ENCODE data around the gene EZH1.
"Not testable (repeated sequence)": the region's sequence is repeated elsewhere in the genome, so short reads cannot be mapped to it uniquely, and the experiment has no call there.

EZH1 gene

DNA sequence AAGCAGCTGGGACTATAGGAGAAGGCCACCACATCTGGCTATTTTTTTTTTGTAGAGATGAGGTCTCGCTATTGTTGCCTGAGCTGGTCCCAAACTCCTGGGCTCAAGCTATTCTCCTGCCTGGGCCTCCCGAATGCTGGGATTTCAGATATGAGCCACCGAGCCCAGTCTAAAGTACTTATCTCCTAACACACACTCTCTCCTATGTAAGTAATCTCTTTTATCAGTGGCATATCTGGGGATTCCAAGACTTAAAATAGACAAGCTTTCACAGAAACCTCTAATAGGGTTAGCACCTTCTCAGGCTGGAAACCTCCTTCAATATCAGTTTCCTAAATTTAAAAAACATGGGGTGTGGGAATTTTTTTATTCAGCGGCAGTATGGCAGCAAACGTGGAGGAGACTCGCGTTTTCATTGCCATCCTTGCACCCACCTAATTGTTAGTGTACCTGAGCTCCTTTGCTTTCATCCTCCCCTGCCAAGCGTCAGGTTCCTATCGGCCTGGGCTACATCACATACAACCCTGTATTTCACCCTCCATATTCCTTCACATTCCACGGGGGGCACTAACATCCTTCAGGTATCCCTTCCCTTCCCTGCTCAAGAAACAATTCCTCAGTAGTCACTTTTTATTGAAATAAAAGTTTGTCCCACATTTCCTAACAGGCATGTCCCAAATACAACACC is 1.1 kb downstream of the EZH1 start:
- Histone ChIP-seq H3K36me3 (no peaks in the 10 kb centered on the region), H3K4me3 (peak overlapping the region; percentile 69 to 75), H3K27me3 (no peaks in the 10 kb centered on the region), H3K27ac (peak overlapping the region; percentile 92), H3K4me1 (peaks cover 0 to 17% (median 9%) of the 10 kb centered on the region in 4 donors), H3K9me3 (no peaks in the 10 kb centered on the region)
- no peak for DNase-seq
- TF ChIP-seq, protein P1, sequence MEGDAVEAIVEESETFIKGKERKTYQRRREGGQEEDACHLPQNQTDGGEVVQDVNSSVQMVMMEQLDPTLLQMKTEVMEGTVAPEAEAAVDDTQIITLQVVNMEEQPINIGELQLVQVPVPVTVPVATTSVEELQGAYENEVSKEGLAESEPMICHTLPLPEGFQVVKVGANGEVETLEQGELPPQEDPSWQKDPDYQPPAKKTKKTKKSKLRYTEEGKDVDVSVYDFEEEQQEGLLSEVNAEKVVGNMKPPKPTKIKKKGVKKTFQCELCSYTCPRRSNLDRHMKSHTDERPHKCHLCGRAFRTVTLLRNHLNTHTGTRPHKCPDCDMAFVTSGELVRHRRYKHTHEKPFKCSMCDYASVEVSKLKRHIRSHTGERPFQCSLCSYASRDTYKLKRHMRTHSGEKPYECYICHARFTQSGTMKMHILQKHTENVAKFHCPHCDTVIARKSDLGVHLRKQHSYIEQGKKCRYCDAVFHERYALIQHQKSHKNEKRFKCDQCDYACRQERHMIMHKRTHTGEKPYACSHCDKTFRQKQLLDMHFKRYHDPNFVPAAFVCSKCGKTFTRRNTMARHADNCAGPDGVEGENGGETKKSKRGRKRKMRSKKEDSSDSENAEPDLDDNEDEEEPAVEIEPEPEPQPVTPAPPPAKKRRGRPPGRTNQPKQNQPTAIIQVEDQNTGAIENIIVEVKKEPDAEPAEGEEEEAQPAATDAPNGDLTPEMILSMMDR (IDR thresholded peaks at IDR 0.05) = no peak
- intact Hi-C loops (cut with DNase I; ENCODE audit: low total_unique reads) = no loop called here

DNA sequence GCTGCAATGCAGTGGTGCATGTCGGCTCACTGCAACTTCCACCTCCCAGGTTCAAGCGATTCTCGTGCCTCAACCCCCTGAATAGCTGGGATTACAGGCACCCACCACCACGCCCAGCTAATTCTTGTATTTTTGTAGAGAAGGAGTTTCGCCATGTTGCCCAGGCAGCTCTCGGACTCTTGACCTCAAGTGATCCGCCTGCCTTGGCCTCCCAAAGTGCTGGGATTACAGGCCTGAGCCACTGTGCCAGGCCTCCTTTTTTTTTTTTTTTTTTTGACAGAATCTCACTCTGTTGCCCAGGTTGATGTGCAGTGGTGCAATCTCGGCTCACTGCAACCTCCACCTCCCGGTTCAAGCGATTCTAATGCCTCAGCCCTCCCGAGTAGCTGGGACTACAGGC is 1.9 kb downstream of the EZH1 start:
- H3K27ac ChIP-seq = peak overlapping the region in 1 of 2 donors; percentile 92
- DNase-seq; H3K36me3 ChIP-seq; H3K27me3 ChIP-seq; H3K4me3 ChIP-seq; H3K9me3 ChIP-seq; intact Hi-C loops (cut with DNase I; ENCODE audit: low total_unique reads): not testable (repeated sequence)
- peaks cover 0 to 17% (median 9%) of the 10 kb centered on the region in 4 donors for H3K4me1 ChIP-seq

DNA sequence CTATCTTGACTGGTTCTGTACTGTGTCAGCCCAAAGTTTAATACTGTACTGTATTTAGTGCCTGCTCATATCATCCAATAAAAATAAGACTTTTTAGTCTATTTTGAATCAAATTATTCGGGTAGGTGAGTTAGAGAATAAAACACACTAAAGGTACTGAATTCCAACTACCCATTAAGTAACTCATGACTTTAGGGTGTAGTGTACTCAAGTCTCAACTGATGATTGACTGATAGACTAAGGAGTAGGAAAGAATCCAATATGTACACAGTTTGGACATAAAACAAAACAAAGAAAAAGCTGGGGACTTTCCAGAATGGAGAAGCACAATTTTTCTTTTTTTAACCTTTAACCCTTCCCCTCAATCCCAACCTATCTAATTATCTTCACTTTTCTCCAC is 4.1 kb downstream of the EZH1 start:
- DNase-seq = no peak
- Histone ChIP-seq H3K36me3 (peaks cover 0 to 6% (median 0%) of the 10 kb centered on the region in 3 donors), H3K4me3 (no peak overlapping the region), H3K27ac (no peak overlapping the region), H3K9me3 (no peaks in the 10 kb centered on the region), H3K4me1 (peaks cover 0 to 17% (median 9%) of the 10 kb centered on the region in 4 donors), H3K27me3 (no peaks in the 10 kb centered on the region)
- intact Hi-C loops (cut with DNase I; ENCODE audit: low total_unique reads) = no loop called here
- TF ChIP-seq, protein P1 (IDR thresholded peaks at IDR 0.05) = no peak

DNA sequence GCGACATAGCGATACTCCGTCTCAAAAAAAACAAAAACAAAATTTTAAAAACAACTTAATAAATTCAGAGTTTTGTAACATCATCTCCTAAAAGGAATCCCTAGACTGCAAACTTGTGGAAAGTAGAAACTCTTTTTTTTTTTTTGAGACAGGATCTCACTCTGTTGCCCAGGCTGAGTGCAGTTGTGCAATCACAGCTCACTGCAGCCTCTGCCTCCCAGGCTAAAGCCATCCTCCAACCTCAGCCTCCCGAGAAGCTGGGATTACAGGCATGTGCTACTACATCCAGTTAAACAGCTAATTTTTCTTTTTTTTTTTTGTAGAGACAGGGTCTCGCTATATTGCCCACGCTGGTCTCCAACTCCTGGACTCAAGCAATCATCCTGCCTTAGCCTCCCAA is 19.7 kb downstream of the EZH1 start:
- H3K27me3 ChIP-seq = no peaks in the 10 kb centered on the region
- TF ChIP-seq, protein P1 (IDR thresholded peaks at IDR 0.05) = no peak
- H3K4me1 ChIP-seq = no peaks in the 10 kb centered on the region
- H3K36me3 ChIP-seq = peaks cover 90 to 98% (median 93%) of the 10 kb centered on the region in 3 donors
- no peak overlapping the region for H3K27ac ChIP-seq
- intact Hi-C loops (cut with DNase I; ENCODE audit: low total_unique reads) = no loop called here
- H3K9me3 ChIP-seq = no peaks in the 10 kb centered on the region
- DNase-seq = no peak
- no peak overlapping the region for H3K4me3 ChIP-seq

DNA sequence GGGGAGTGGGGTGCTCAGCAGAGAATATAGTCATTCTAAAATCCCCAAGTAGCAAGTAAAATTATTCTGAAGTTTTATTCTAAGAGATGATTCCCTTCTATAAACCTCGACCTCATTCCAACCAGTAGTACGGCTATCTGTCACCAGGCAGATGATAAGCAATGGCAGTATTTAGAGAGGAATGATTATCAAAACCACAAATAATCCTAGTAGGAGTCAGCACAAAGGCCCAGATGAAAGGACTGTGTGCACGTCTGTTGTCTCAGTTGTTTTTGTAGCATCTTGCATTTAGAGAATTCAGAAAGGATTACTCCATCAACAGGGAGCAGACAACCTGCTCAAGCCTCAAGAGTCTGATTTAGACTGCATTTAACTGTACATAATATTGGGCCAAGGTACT is 21.2 kb downstream of the EZH1 start:
- no peaks in the 10 kb centered on the region for H3K9me3 ChIP-seq
- H3K27me3 ChIP-seq = no peaks in the 10 kb centered on the region
- peaks cover 91 to 98% (median 93%) of the 10 kb centered on the region in 3 donors for H3K36me3 ChIP-seq
- DNase-seq = no peak
- TF ChIP-seq, protein P1 (IDR thresholded peaks at IDR 0.05) = no peak
- H3K27ac ChIP-seq = no peak overlapping the region
- H3K4me1 ChIP-seq = no peaks in the 10 kb centered on the region
- H3K4me3 ChIP-seq = no peak overlapping the region
- intact Hi-C loops (cut with DNase I; ENCODE audit: low total_unique reads) = loop anchor here (5.0 kb wide), 1 partner anchor 99 kb away; the partner anchor contains the start of gene BECN1

DNA sequence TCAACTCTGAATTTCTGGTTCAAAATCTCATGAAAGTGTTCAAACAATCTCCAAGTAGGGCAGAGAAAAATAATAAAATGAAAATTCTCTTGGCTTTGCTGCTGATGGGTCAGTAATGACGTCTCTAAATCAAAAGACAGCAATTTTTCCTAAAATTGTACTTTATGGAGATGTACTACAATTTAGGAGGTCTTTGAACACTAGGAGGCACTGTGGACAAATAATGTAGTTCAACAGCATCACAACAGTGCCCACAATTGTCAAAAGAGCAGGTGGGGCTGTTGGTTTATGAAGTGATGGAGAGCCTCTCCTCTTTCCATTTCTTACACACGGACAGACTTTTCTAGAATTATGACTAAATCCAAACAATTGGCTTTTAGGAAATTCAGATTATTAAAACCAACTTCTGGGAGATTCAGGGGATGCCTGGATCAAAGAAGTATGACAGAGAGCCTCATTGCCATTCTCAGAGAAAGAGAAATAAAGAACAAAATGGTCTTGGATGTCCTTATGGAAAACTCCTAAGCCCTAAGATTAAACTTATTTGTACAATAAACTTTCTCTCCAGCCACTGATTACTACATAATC is 23.8 kb downstream of the EZH1 start:
- Histone ChIP-seq H3K27ac (no peak overlapping the region), H3K4me3 (no peak overlapping the region), H3K36me3 (peaks cover 84 to 98% (median 95%) of the 10 kb centered on the region in 3 donors), H3K9me3 (no peaks in the 10 kb centered on the region), H3K27me3 (no peaks in the 10 kb centered on the region), H3K4me1 (no peaks in the 10 kb centered on the region)
- TF ChIP-seq, protein P1 (IDR thresholded peaks at IDR 0.05) = peak; percentile 57 to 68
- DNase-seq = no peak
- intact Hi-C loops (cut with DNase I; ENCODE audit: low total_unique reads) = loop anchor here (5.0 kb wide), 1 partner anchor 101 kb away; the partner anchor contains the start of gene BECN1

Data from tibial artery (tissue), 4 donors.